Smooth muscle cell (in vitro differentiated cells): ENCODE data around the gene AIP. TPM values are rescaled to one million over a fixed set of nuclear protein-coding genes. Genes with fewer than 3 reads are reported as not detected.

Source experiments
- DNase-seq: peaks from one replicate; lab custom pipeline; 2025; ENCODE audit not compliant: unreplicated experiment; lab: John Stamatoyannopoulos, UW
- H2AFZ ChIP-seq: fragments of 200-600 bp; sonication (generic); 2 replicates; pipeline ENCODE4 v1.6.0; 2016; ENCODE audit warnings: antibody characterized with exemption, low read depth, mild to moderate bottlenecking
- H3F3A ChIP-seq: fragments of 200-600 bp; sonication (generic); 2 replicates; pipeline ENCODE4 v1.6.0; 2017; ENCODE audit warnings: antibody characterized with exemption, low read depth
- H3K27ac ChIP-seq: fragments of 200-600 bp; sonication (generic); 2 replicates; pipeline ENCODE4 v1.5.1; 2016; ENCODE audit warnings: low read depth, mild to moderate bottlenecking
- H3K27me3 ChIP-seq: fragments of 200-600 bp; sonication (generic); 2 replicates; pipeline ENCODE4 v1.6.1; 2016; ENCODE audit warnings: low read depth, mild to moderate bottlenecking
- H3K36me3 ChIP-seq: fragments of 200-600 bp; sonication (generic); 2 replicates; pipeline ENCODE4 v1.5.1; 2016; ENCODE audit warnings: low read depth
- H3K4me1 ChIP-seq: fragments of 200-600 bp; sonication (generic); 2 replicates; pipeline ENCODE4 v1.5.1; 2016; ENCODE audit warnings: low read depth
- H3K4me2 ChIP-seq: fragments of 200-600 bp; sonication (generic); 2 replicates; pipeline ENCODE4 v1.6.0; 2016; ENCODE audit warnings: mild to moderate bottlenecking
- H3K4me3 ChIP-seq: fragments of 200-600 bp; sonication (generic); 2 replicates; pipeline ENCODE4 v1.5.1; 2016; ENCODE audit warnings: mild to moderate bottlenecking
- H3K79me2 ChIP-seq: fragments of 200-600 bp; sonication (generic); 2 replicates; pipeline ENCODE4 v1.6.0; 2016; ENCODE audit warnings: low read depth, mild to moderate bottlenecking
- H3K9ac ChIP-seq: fragments of 200-600 bp; sonication (generic); 2 replicates; pipeline ENCODE4 v1.6.0; 2016; ENCODE audit warnings: low read depth
- H3K9me3 ChIP-seq: fragments of 200-600 bp; sonication (generic); replicated peaks from 2 replicates; pipeline ENCODE4 v1.5.1; 2016; ENCODE audit warnings: low read depth
- H4K20me1 ChIP-seq: fragments of 200-600 bp; sonication (generic); 2 replicates; pipeline ENCODE4 v1.6.0; 2016; ENCODE audit warnings: low read depth
- WGBS: methylation state at CpG from one replicate; pipeline ENCODE4 v1.1.7; 2016; ENCODE audit warnings: low lambda C conversion rate; 5-methylcytosine and 5-hydroxymethylcytosine counted together
- polyA plus RNA-seq: library from polyadenylated mRNA; unstranded; fragments of >200 nt; fragmentation: Nextera tagmentation; extraction: Ambion mirVana; gene quantifications from 2 replicates; pipeline ENCODE4 v1.2.1, GENCODE V29; 2016
- total RNA-seq: library from RNA; depleted of rRNA; stranded (reverse); fragments of >200 nt; gene quantifications from 2 replicates; pipeline ENCODE4 v1.2.3, GENCODE V29; 2014
- TF ChIP-seq, protein P1 (sequence below): fragments of 200-600 bp; sonication (generic); IDR thresholded peaks from 2 replicates; pipeline ENCODE4 v1.5.1; 2017; ENCODE audit warnings: borderline replicate concordance, mild to moderate bottlenecking, antibody characterized with exemption; ENCODE audit not compliant: insufficient read depth, poor library complexity, severe bottlenecking

AIP gene
- total and polyA plus RNA-seq, 2 experiments from 2014 or later: 36.8 to 61.5 TPM

- H3F3A ChIP-seq: no peaks in the 10 kb centered on the region
- H3K27ac ChIP-seq: no peak overlapping the region
- no peak overlapping the region for H3K9ac ChIP-seq
- TF ChIP-seq, protein P1, sequence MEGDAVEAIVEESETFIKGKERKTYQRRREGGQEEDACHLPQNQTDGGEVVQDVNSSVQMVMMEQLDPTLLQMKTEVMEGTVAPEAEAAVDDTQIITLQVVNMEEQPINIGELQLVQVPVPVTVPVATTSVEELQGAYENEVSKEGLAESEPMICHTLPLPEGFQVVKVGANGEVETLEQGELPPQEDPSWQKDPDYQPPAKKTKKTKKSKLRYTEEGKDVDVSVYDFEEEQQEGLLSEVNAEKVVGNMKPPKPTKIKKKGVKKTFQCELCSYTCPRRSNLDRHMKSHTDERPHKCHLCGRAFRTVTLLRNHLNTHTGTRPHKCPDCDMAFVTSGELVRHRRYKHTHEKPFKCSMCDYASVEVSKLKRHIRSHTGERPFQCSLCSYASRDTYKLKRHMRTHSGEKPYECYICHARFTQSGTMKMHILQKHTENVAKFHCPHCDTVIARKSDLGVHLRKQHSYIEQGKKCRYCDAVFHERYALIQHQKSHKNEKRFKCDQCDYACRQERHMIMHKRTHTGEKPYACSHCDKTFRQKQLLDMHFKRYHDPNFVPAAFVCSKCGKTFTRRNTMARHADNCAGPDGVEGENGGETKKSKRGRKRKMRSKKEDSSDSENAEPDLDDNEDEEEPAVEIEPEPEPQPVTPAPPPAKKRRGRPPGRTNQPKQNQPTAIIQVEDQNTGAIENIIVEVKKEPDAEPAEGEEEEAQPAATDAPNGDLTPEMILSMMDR: no peak
- no peaks in the 10 kb centered on the region for H3K36me3 ChIP-seq
- peaks cover 6% of the 10 kb centered on the region for H3K79me2 ChIP-seq
- H3K4me2 ChIP-seq: no peak overlapping the region
- no peak overlapping the region for H3K4me3 ChIP-seq
- H3K27me3 ChIP-seq: no peaks in the 10 kb centered on the region
- no peak for DNase-seq
- no peaks in the 10 kb centered on the region for H4K20me1 ChIP-seq
- H3K4me1 ChIP-seq: no peaks in the 10 kb centered on the region
- no peaks in the 10 kb centered on the region for H3K9me3 ChIP-seq
- H2AFZ ChIP-seq: no peak overlapping the region
- WGBS: 88% methylated on average over 16 of the region's 26 CpGs
Observed at GRCh38 chr11:67435031-67435726, 47.6 kb upstream of the AIP start.

DNA sequence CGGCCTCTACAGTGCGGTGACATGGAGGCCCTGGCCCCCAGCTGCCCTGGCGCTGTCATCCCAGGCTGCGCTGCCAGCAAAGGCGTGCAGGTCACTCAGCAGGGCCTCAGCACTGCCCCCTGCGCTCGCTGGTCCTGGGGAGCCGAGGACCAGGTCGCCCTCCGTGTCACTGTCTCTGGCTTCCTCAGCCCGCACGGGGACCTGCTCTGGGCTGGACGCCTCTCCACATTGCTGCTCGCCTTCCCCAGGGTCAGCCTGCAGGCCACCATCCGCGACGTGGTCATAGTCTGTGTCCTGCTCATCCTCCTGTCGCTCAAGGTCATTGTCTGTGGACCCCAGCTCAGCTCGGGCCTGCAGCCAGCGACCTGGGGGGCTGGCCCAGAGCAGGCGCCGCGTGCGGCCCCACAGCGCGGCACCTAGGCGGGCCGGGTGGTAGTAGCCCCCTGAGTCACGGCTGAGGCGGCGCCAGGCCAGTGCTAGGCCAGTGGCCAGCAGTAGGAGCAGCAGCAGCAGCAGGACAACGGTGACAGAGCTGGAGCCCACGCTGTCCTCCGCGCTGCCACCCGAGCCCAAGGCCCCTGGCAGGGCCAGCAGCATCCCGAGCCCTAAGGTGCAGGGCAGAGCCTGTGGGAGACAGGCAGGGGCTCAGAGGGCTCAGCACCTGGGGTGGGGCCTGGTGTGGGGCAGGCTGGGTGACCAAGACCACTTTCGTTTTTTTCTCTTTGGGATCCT is 46.9 kb upstream of the AIP start:
- 94% methylated on average over 38 of the region's 38 CpGs for WGBS
- no peaks in the 10 kb centered on the region for H3K27me3 ChIP-seq
- TF ChIP-seq, protein P1: no peak
- H4K20me1 ChIP-seq: no peaks in the 10 kb centered on the region
- H3F3A ChIP-seq: no peaks in the 10 kb centered on the region
- no peak overlapping the region for H2AFZ ChIP-seq
- no peak overlapping the region for H3K27ac ChIP-seq
- DNase-seq: no peak
- no peak overlapping the region for H3K9ac ChIP-seq
- no peaks in the 10 kb centered on the region for H3K4me1 ChIP-seq
- H3K79me2 ChIP-seq: no peaks in the 10 kb centered on the region
- H3K4me2 ChIP-seq: no peak overlapping the region
- no peaks in the 10 kb centered on the region for H3K36me3 ChIP-seq
- no peak overlapping the region for H3K4me3 ChIP-seq
- no peaks in the 10 kb centered on the region for H3K9me3 ChIP-seq

DNA sequence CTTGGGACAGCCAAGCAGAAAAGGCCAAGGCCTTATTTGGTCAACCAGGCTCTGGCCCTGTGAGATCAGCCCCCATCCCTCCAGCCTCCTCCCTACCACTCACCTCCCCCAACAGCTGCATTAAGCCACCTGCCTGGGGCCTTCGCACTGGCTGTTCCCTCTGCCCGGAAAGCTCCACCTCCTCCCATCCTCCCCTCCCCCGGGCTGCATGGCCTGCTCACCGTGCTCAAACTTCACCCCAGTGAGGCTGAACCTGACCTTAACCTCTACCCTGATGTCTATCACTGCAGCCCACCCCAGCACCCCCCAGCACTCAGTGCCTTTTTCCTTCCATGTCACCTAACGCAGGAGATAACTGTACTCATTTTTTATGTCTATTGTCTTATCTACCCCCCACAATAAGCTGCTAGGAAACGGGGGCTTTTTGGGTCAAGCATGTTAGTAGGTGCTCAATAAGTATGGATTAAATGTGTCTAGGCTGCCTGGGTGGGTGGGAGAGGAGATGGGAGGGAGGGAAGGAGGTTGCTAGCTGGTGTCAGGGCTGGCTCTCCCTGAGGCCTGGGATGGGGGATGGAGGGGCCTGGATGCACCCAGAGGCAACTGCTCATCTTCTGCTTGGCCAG is 46.3 kb upstream of the AIP start:
- H3K4me2 ChIP-seq: no peak overlapping the region
- no peak overlapping the region for H3K9ac ChIP-seq
- TF ChIP-seq, protein P1: no peak
- H3K4me3 ChIP-seq: no peak overlapping the region
- DNase-seq: no peak
- H3K27me3 ChIP-seq: no peaks in the 10 kb centered on the region
- no peaks in the 10 kb centered on the region for H4K20me1 ChIP-seq
- H3K9me3 ChIP-seq: no peaks in the 10 kb centered on the region
- no peaks in the 10 kb centered on the region for H3F3A ChIP-seq
- WGBS: 64% methylated on average over 5 of the region's 6 CpGs
- no peak overlapping the region for H2AFZ ChIP-seq
- H3K27ac ChIP-seq: no peak overlapping the region
- H3K36me3 ChIP-seq: no peaks in the 10 kb centered on the region
- no peaks in the 10 kb centered on the region for H3K79me2 ChIP-seq
- no peaks in the 10 kb centered on the region for H3K4me1 ChIP-seq
